Measurements from ENCODE around the gene MIA2.
A peak's percentile ranks its signal among the peaks of the same experiment; 100 is the strongest.

Gene MIA2

GRCh38 chr14:39384177-39384576 lies 150.5 kb downstream of the MIA2 start:
- no peak for DNase-seq (ENCODE audit: low spot score)

DNA sequence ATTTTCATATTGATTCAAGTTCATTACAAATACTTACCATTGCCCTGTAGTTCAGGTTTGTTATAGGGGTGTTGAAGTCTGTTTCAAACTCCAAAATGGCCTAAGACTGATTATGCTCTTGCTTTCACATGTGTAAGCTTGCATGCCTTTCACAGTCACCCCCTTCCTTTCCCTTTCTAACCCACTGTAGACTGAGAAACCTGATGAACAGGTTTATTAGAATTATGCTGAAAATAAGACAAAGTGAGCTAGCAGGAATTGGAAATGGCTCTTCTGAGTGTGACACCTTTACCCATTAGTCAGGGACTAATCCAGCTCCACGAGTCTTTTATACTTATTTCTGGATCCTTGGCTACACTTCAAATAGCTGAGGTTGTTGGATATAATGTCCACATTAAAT lies 159.6 kb downstream of the MIA2 start:
- no peak for DNase-seq (ENCODE audit: low spot score)

- DNase-seq (ENCODE audit: low spot score), result no peak
These were observed 162.0 kb downstream of the MIA2 start for GRCh38 chr14:39395555-39396254.

- no peak for DNase-seq (ENCODE audit: low spot score)
These were observed 162.7 kb downstream of the MIA2 start for GRCh38 chr14:39396448-39396847.

DNA sequence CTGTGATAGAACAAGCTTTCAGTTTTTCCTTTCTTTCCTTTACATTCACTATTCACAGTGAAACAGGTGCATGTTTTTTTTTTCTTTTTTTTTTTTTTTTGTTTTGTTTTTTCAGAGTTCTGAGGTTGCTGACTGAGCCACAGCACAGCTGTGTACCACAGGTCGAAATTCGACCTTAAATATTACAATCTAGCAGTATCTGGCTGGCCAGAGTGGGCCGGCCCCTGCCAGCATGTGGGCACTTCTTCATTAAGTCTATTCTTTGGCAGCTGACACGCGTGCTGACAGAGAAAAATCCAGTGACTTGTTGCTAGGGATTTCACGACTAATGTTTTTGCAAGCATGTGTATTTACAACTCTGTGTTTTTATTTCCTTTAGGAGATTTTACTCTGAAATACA lies 164.7 kb downstream of the MIA2 start:
- no peak for DNase-seq (ENCODE audit: low spot score)

DNA sequence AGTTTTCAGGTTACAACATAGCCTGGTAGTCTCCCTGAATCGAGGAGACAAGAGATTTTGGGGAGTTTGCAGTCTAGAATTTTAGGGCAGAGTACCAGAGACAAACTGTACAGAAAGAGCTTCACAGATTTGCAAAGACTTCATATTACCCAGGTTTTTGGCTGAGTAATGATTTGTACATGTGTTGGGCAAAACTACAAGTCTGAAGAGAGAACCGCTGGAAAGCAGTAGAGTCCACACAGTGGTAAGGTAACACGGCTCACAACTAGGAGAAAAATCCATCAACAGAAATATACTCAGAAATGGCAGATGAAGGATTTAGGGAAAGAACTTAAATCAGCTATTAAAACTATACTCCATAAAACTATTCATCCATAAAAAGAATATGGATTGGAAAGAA lies 172.8 kb downstream of the MIA2 start:
- DNase-seq (ENCODE audit: low spot score), result no peak

DNA sequence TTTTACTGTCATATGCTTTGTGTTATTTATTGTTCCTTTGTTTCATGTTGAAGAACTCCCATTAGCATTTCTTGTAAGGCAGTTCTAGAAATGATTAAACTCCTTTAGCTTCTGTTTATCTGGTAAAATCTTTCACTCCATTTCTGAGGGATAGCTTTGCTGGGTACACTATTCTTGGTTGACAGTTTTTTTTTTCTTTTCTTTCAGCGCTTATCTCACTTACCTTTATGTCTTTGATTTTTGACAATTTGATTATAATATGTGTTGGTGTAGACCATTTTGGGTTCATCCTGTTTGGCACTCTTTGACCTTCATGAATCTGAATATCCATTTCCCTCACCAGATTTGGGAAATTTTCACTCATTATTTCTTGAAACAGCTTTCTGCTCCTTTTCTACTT lies 182.4 kb downstream of the MIA2 start:
- no peak for DNase-seq (ENCODE audit: low spot score)

DNA sequence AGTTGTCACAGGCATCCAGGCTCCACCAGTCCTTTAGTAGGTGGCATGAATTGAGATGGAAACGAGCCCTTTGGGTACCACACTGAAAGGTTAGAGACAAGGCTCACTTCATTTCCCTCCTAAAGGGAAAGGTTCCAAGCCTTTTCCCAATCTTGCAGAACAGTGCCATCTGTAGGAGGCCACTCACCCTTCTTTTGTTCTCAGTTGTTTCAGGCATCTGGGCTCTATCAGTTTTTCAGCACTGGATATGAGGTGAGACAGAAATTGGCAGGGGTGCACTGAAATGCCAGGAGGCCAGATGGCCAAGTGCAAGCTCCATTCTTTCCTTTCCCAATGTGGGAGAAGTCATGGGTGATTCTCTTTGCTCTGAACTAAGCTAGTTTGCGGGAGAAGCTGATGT lies 183.3 kb downstream of the MIA2 start:
- DNase-seq (ENCODE audit: low spot score), result no peak

- no peak for DNase-seq (ENCODE audit: low spot score)
These were observed 185.6 kb downstream of the MIA2 start for GRCh38 chr14:39419272-39419671.

GRCh38 chr14:39422243-39422642 lies 188.5 kb downstream of the MIA2 start:
- DNase-seq (ENCODE audit: low spot score), result no peak

GRCh38 chr14:39423793-39424192 lies 190.1 kb downstream of the MIA2 start:
- DNase-seq (ENCODE audit: low spot score), result no peak

DNA sequence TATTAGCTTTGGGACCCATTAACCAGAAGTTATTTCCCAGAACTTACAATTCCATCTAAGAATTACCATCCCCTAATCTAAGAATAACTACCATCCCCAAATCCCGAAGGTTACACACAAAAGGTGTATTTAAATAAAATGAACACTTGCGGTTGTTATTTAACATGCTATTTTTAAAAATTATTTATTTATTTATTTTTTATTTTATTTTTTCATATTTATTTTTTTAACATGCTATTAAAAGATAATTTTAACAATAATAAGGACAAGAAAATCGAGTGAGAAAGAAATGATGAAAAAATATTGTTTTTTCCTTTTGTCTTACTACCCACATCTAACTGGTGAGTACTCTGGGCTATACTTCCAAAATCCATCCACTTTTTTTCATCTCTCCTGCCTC lies 192.2 kb downstream of the MIA2 start:
- no peak for DNase-seq (ENCODE audit: low spot score)

- DNase-seq (ENCODE audit: low spot score), result peak; percentile 8
These were observed 192.9 kb downstream of the MIA2 start for GRCh38 chr14:39426605-39427004.

DNA sequence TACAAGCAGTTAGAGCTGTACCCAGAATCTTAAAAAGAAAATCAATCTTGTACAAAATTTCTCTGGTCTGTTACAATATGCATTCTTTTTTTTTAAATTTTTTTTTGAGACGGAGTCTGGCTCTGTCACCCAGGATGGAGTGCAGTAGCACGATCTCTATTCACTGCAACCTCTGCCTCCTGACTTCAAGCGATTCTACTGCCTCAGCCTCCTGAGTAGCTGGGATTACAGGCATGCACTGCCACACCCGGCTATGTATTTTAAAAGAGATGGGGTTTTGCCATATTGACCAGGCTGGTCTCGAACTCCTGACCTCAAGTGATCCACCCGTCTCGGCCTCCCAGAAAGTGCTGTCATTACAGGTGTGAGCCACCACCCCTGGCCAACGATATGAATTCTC lies 194.4 kb downstream of the MIA2 start:
- no peak for DNase-seq (ENCODE audit: low spot score)

- no peak for DNase-seq (ENCODE audit: low spot score)
These were observed 197.2 kb downstream of the MIA2 start for GRCh38 chr14:39430762-39431415.

GRCh38 chr14:39431416-39432178 lies 197.9 kb downstream of the MIA2 start:
- DNase-seq (ENCODE audit: low spot score), result peak; percentile 53

GRCh38 chr14:39432179-39432618 lies 198.5 kb downstream of the MIA2 start, which contains the start of gene FBXO33:
Gene FBXO33 (minus strand): TSS chr14:39432433. CDS start chr14:39432162, 271 bp downstream.
- DNase-seq (ENCODE audit: low spot score), result peak; percentile 97

DNA sequence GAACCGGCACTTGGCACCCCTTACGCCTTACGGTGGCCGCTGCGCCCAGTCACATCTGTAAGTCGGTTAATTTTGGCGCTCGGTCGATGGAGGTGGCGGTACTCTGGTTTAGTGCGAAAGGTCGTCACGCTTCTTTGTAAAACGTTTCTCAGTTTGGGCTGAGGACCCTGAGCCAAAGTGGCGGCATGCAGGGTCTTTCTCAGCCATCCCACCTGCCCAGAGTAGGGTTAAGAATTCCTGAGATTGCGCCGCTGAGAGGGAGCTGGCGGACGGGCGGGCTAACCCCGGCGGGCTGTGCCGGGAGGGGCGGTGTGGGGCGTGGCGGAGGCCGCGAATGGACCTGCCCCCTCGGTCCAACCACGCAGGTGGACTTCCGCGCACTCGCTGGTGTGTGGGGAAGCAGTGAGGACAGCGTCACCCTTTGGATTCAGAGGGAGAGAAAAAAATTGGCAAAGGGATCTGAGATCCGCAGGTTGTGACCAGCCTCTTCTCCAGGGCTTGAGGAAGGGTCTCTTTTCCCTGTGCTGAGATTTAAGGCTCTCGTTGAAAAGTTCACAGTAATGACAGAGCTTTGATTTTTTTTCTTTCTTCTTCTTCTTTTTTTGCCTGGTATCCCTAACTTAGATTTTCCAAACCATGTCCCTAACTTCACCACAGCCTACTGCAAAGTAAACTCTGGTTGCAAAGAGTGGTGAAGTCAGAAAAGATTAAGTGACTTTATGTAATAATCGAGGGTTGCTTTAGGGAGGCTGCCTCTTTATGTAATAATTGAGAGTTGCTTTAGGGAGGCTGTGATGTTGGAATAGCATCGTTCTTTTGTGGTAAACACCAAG lies 199.1 kb downstream of the MIA2 start:
- peak; percentile 74 for DNase-seq (ENCODE audit: low spot score)

GRCh38 chr14:39433452-39433813 lies 199.7 kb downstream of the MIA2 start:
- DNase-seq (ENCODE audit: low spot score), result no peak

DNA sequence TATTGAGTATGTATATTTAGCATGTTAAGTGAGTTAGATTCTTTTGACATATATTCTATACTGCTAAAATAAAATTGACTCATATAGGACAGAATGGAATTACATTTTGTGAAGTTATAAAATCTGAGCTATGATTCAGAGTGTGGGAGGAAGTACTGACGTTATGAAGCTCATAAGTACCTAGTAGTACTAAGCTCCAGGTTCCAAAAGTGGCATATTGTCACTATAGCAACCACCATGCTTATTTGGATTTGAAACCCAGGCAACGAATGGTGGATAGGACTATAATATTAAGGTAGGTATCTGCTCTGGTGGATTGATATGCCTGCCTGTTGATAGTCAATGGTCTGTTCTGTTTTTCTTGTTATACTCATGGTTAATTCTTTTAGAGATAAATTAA lies 200.7 kb downstream of the MIA2 start:
- DNase-seq (ENCODE audit: low spot score), result no peak

DNA sequence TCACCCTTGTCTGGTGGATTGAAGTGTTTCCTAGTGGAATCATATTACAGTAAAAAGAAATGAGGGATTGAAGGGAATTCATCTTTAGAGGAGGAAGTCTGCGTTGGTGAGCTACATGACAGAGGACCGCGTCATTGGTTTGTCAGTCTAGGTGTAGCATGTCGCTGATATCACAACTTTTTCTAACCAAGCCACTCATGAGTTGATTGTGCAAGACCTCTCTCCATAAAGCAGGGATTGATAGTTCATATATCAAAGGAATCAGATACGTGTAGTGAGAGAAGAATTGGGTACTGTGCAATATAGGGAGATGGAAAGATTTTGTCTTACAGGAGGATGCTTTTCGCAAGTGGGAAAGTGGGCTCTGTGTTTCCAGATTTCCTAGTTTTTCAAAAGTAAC lies 201.5 kb downstream of the MIA2 start:
- DNase-seq (ENCODE audit: low spot score), result no peak
